Raji (cell line): ENCODE data around the gene TMEM165.

Experiments used
- POLR2A ChIP-seq: IDR thresholded peaks from 2 replicates; pipeline ENCODE4 v1.6.1; 2011; ENCODE audit warnings: low read depth, low read length, control low read depth; ENCODE audit not compliant: insufficient read depth

Gene TMEM165

DNA sequence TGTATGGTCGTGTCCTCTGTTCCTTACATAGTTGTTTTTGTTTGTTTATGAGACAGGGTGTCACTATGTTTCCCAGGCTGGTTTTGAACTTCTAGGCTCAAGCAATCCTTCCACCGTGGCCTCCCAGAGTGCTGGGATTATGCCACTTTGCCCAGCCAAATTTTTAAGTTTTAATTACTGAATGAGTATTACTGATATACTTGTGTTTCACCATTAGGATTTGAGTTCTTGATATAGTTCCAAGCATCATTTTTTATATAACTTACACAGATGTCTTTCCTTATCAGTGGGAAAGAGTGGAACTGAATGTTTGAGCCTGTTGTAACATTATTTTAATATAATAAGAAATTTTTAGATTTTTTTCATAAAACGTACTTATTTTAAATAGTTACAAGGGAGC lies 20.4 kb downstream of the TMEM165 start:
- no peak for TF ChIP-seq POLR2A

DNA sequence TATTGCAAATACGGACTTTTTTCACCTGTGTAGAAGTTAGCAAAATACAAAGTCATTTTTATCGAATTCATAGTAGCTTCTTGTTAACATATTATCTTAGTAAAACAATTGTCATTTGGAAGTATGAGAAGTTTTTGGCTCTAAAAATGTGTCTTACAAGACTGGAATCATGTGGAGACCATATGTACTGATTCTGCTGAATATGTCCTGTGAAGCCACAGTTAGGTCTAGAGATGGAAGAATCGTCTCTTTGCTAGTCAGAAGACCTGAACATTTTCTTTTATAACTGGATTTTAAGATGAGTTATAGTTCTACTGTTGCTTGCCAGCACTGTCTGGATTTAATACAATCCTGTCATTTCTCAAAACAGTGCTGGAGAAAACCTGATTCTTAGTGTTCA lies 29.0 kb downstream of the TMEM165 start:
- TF ChIP-seq POLR2A, result no peak

DNA sequence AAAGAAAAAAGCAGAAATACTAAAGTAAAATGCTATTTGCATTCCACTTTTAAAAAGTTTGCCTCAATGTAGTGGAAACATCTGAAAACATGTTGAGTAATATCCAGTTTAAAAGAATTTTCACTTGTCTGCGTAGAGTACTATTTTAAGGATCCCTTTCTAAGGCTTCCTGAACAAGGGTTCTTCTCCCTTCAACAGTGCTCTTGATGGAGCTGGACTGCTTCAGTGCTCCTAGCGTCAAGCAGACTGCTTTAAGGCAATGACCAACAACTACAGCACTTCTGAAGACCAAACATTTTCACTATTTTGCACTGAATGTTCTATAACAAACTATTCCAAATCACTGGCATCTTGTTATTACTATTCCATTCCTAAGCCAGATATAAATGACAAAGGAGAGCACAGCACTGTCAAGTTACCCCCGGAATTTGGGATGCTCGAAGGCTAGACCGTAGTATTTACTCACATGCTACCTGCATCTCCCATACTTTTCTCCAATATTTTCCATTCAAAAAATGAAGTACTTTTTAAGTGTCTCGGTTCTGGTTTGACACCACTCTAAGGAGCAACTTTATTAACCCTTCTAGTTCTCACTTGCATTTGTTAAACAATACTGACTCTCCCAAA lies 36.1 kb downstream of the TMEM165 start:
- no peak for TF ChIP-seq POLR2A

DNA sequence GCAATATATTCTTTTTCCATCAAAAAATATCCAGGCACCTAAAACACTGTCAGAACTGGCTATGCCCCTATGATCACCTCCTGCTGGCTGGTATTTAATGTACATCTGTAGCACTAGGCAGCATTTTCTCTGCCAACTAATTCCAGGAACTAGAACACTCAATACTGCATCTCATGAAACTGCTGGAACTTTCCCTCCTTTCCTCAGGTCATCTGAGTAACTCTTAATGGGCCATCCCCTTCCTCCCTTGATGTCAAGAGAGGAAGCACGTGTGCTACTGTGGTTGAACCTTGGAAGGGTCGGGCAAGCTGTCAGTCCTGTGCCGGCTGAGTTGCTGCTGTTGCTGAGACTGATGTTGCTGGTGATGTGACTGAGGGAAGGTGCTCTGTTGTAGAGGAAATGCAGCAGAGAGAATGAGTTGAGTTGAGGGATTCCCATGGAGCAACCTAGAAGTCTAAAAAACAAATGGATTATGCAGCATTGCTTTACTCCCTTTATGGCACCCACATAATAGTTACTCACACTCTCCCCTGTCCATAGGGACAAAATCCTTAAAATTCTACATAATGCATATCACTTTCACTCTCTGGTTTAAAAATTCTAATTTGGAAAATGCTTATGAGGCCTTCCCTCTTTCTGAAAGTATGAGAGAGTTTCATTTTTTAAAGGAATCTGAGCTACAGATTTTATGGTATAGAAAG lies 39.5 kb downstream of the TMEM165 start:
- TF ChIP-seq POLR2A, result no peak

DNA sequence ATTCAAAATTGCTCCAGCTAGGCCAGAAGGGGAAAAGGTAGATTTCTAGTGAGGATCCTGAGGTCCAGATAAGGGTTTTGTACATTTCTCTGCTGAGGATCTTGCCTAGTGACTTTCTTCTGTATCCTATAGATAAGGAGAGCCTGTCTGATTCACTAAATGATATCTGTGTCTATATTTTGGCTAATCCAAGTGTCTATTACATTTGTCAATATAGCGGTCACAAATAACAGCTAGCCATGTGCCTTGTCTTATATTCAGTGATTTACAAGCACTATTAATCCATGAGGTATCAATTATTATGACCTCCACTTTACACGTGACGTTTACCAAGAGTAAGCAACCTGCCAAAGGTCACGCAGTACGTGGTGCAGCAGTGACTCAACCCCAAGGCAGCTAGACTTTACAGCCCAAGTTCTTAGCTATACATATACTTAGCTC lies 41.6 kb downstream of the TMEM165 start:
- TF ChIP-seq POLR2A, result no peak

DNA sequence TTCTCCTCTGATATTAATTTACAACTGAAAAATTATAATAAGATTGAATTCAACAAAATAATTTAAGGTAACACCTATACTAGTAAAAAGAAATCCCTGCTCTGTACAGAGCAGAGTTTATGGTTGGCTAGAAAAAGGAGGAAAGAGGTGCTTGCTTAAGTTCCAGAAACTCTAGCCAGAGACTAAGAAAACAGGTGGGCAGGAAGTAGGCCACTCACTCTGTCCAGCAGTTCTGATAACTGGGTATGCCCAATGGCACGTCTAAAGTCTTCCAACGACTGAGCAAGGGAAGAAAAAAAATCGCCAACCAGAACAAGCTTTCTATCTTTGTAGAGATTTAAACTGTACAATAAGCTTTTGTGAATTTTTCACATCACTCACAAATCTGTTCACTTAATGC lies 42.1 kb downstream of the TMEM165 start:
- TF ChIP-seq POLR2A, result no peak

DNA sequence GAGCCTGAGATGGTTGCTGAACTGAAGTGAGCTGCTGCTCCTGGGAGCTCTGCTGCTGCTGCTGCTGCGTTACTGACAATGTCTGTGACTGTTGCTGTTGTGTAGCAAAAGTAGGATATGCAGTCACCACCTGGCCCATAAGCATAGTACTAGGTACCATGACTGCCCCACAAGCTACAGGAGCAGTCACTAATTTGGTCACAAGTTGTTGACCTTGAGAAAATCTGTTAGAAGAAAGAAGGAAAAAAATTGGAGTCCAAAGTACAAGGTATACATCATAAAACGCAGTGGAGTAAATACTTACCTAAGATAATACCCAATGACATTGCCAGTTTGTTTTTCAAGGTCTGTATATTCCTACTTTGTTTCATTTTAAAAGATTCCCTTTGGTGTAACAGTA lies 42.6 kb downstream of the TMEM165 start:
- no peak for TF ChIP-seq POLR2A

DNA sequence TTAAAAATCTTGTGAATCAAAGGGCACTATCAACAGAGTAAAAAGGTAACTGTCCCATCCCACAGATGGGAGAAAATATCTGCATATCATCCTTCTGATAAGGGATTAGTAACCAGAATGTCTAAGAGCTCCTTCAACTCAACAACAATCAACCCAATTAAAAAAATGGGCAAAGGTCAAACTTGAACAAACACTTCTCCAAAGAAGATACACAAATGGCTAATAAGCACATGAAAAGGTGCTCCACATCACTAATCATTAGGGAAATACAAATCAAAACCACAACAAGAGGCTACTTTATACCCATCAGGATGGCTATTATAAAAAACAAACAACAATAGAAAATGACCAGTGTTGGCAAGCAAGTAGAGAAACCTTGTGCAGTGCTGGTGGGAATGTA lies 43.3 kb downstream of the TMEM165 start:
- no peak for TF ChIP-seq POLR2A

DNA sequence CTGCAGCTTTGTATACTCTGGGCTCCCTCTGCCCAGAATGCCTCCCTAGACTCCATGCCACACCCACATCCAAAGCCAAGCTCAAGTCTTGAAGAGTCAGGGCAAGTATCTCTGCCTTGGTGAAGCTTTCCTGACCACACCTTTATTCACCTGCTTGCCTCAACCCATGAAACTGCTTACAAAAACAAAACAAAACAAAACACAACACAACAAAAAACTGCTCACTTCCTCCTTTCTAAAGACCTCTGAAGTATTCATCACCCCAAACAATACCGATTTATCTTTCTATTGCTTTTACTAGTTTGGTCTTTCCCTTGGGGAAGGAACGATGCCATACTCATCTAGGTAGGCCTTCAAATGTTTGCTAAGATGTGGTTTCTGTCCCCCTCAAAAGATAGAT lies 45.0 kb downstream of the TMEM165 start:
- TF ChIP-seq POLR2A, result no peak

DNA sequence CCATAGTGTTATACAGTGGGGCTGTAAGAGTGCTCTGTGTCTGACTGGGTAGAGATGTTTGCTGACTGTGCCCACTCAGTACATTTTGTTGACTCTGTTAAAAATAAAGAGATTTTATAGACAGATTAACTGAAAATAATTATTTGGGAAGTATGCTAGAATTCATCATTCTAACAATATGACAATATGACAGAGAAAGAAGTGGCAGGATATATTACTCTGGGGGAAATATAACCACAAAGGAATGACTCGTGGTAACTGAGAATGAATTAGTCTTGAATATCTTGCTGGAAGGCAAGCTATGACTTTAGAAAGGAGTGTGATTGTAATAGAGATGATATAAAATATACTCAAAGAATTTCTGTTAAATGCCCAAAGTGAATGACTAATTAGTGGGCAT lies 46.8 kb downstream of the TMEM165 start:
- TF ChIP-seq POLR2A, result no peak

DNA sequence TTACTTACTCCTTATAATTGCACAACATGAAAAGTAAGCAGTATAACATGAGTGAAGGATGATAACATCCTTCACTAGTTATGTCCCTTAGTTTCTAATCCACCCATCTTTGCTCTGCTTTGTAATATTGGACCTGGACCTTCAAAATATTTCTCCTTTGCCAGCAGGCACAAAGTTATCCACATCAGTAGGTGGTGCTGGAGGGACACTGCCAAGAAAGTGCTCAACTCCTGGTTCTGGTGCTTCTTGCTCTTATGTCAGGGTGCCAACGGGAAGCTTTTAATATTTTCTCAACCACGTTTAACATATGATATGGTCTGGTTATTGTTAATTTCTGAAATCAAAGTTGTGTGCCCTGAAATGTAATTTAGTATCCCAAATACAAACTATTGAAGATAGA lies 49.1 kb downstream of the TMEM165 start:
- no peak for TF ChIP-seq POLR2A

DNA sequence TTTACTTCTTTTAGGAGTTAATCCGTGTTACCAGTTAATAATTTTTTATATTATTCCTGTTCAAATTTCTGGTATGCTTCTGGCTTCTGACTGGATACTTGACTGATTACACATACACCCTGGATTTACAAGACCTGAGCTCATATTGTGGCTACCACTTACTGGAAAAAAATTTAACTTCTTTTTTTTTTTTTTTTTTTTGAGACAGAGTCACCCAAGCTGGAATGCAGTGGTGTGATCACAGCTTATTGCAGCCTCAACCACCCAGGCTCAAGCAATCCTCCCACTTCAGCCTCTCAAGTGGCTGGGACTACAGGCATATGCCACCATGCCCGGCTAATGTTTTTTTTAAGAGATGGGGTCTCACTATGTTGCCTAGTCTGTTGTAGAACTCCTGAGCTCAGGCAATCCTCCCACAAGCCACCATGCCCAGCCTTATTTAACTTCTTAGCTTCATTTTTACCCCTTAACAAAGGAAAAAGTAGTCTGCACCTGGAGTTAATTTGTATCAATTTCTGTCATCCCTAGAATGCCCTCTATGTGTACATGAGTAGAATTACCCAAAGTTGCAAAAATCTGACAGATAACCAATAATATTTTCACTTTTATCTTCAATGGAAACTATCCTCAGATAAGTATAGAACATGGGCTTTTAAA lies 50.3 kb downstream of the TMEM165 start:
- no peak for TF ChIP-seq POLR2A

DNA sequence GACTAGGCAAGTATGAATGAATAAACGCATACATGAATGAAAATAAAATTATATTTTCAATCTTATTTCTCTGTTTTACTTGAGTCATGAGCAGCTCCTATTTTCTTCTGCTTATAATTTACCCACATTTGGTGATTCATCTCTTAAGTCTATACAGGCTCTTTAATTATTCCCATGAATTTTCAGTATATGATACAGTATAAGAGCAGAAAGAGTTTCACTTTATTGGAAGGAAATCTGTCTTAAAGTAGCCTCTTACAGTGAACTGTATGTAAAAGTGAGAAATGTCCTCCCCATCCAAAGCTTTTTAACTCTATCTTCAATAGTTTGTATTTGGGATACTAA lies 50.8 kb downstream of the TMEM165 start:
- TF ChIP-seq POLR2A, result no peak

DNA sequence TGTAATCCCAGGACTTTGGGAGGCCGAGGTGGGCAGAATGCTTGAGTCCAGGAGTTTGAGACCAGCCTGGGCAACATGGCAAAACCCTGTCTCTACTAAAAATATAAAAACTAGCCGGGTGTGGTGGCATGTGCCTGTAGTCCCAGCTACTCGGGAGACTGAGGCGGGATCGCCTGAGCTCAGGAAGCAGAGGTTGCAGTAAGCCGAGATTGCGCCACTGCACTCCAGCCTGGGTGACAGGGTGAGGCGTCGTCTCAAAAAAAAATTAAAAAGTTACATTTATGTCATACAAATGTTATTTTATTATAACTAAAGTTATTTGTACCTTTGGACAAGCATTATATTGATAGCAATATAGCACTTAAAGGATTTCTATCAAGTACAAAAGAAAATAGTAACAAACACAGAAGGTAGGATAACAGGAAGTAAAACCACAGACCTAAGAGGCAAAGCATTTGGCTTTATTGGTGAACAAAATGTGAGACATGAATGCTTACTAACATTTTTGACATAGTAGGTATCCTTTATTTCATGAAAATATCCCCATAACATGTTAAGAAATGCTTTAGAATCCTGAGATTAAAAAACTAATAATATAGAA lies 51.5 kb downstream of the TMEM165 start:
- TF ChIP-seq POLR2A, result no peak

DNA sequence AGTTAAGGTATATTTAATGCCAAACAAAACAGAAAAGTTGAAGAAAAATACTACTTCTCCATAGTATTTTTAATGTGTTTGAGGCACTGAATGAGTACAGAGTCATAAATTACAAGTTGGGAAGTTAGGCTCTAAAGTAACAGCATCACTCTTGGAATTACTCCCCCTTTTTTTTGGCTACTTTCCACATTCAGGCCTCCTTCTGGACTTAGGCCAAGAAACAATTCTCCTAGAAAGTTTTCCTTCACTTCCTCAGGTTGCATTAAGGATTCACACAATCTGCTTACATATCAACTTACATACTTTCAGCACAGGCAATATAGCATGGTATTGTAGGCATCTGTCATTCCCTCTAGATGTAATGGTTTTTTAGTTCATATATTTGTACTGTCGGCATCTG lies 52.1 kb downstream of the TMEM165 start:
- TF ChIP-seq POLR2A, result no peak

DNA sequence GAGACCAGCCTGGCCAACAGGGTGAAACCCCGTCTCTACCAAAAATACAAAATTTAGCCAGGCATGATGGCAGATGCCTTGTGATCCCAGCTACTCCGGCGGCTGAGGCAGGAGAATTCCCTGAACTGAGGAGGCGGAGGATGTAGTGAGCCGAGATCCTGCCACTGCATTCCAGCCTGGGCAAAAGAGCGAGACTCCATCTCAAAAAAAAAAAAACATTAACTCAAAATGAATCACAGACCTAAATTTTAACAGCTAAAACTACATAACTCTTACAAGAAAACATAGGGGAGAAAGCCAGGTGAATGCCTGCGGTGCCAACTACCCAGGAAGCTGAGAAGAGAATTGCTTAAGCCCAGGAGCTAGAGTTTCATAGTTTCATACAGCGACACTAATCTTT lies 54.8 kb downstream of the TMEM165 start:
- TF ChIP-seq POLR2A, result no peak

DNA sequence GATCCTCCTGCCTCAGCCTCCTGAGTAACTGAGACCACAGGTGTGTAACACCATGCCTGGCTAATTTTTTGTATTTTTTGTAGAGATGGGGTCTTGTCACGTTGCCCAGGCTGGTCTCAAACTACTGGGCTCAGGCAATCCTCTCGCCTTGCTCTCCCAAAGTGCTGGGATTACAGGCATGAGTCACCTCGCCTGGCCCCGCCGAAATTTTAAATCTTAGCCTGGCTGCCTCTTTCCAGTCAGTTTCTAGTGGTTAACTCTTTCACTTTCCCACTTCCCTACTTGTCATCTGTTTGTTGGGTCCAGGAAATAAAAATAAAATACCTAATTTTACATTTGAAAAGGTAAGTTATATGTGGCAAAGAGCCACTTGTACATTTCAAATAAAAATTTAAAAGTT lies 62.4 kb downstream of the TMEM165 start:
- TF ChIP-seq POLR2A, result no peak

DNA sequence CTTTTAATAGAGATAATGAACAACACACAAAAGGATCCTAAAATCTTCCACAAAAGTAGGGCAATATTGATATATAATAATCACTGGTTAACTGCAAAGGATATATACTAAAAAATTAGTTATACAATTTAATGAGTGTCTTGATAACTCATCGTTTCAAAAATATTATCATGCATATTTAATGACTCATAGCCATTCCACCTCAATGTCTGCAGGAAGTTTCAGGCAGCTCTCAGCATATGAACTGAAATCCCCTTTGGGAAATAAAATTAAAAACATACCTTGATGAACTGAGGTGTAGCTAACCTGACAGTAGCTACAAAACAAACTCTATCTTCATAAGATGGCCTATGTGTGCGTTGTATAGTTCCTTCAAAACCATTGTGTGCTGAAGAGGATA lies 62.9 kb downstream of the TMEM165 start:
- no peak for TF ChIP-seq POLR2A
